Measurements from ENCODE around the gene XYLT1.

Gene XYLT1

GRCh38 chr16:17160920-17161431 lies 309.8 kb downstream of the XYLT1 start:
- no peak for DNase-seq (ENCODE audit: low read depth in 2 of 2, low spot score in 1 of 2)

GRCh38 chr16:17160285-17160853 lies 310.4 kb downstream of the XYLT1 start:
- no peak for DNase-seq (ENCODE audit: low read depth in 2 of 2, low spot score in 1 of 2)

GRCh38 chr16:17159617-17160016 lies 311.1 kb downstream of the XYLT1 start:
- no peak for DNase-seq (ENCODE audit: low read depth in 2 of 2, low spot score in 1 of 2)

- DNase-seq (ENCODE audit: low read depth in 2 of 2, low spot score in 1 of 2), result no peak
Measured at GRCh38 chr16:17155936-17156335, 314.8 kb downstream of the XYLT1 start.

- DNase-seq (ENCODE audit: low read depth in 2 of 2, low spot score in 1 of 2), result no peak
Measured at GRCh38 chr16:17155485-17155884, 315.3 kb downstream of the XYLT1 start.

- no peak for DNase-seq (ENCODE audit: low read depth in 2 of 2, low spot score in 1 of 2)
Measured at GRCh38 chr16:17154981-17155380, 315.8 kb downstream of the XYLT1 start.

GRCh38 chr16:17152311-17152710 lies 318.4 kb downstream of the XYLT1 start:
- DNase-seq (ENCODE audit: low read depth in 2 of 2, low spot score in 1 of 2), result no peak

- no peak for DNase-seq (ENCODE audit: low read depth in 2 of 2, low spot score in 1 of 2)
Measured at GRCh38 chr16:17151335-17151734, 319.4 kb downstream of the XYLT1 start.

- DNase-seq (ENCODE audit: low read depth in 2 of 2, low spot score in 1 of 2), result no peak
Measured at GRCh38 chr16:17149904-17150483, 320.8 kb downstream of the XYLT1 start.

GRCh38 chr16:17147942-17148341 lies 322.8 kb downstream of the XYLT1 start:
- no peak for DNase-seq (ENCODE audit: low read depth in 2 of 2, low spot score in 1 of 2)

- no peak for DNase-seq (ENCODE audit: low read depth in 2 of 2, low spot score in 1 of 2)
Measured at GRCh38 chr16:17145029-17145428, 325.7 kb downstream of the XYLT1 start.

GRCh38 chr16:17144431-17144830 lies 326.3 kb downstream of the XYLT1 start:
- no peak for DNase-seq (ENCODE audit: low read depth in 2 of 2, low spot score in 1 of 2)

GRCh38 chr16:17143546-17144419 lies 327.0 kb downstream of the XYLT1 start:
- no peak for DNase-seq (ENCODE audit: low read depth in 2 of 2, low spot score in 1 of 2)

GRCh38 chr16:17138801-17139200 lies 332.0 kb downstream of the XYLT1 start:
- no peak for DNase-seq (ENCODE audit: low read depth in 2 of 2, low spot score in 1 of 2)

GRCh38 chr16:17135439-17135838 lies 335.3 kb downstream of the XYLT1 start:
- DNase-seq (ENCODE audit: low read depth in 2 of 2, low spot score in 1 of 2), result no peak

GRCh38 chr16:17134586-17134985 lies 336.2 kb downstream of the XYLT1 start:
- DNase-seq (ENCODE audit: low read depth in 2 of 2, low spot score in 1 of 2), result no peak

GRCh38 chr16:17133851-17134250 lies 336.9 kb downstream of the XYLT1 start:
- DNase-seq (ENCODE audit: low read depth in 2 of 2, low spot score in 1 of 2), result no peak

- no peak for DNase-seq (ENCODE audit: low read depth in 2 of 2, low spot score in 1 of 2)
Measured at GRCh38 chr16:17131351-17131750, 339.4 kb downstream of the XYLT1 start.

GRCh38 chr16:17130733-17131132 lies 340.0 kb downstream of the XYLT1 start:
- DNase-seq (ENCODE audit: low read depth in 2 of 2, low spot score in 1 of 2), result no peak

GRCh38 chr16:17129971-17130370 lies 340.8 kb downstream of the XYLT1 start:
- no peak for DNase-seq (ENCODE audit: low read depth in 2 of 2, low spot score in 1 of 2)

- no peak for DNase-seq (ENCODE audit: low read depth in 2 of 2, low spot score in 1 of 2)
Measured at GRCh38 chr16:17128791-17129190, 342.0 kb downstream of the XYLT1 start.

GRCh38 chr16:17126156-17126555 lies 344.6 kb downstream of the XYLT1 start:
- DNase-seq (ENCODE audit: low read depth in 2 of 2, low spot score in 1 of 2), result no peak
